Breast epithelium (tissue), 4 donors: ENCODE results near the gene DCK. TPM values are rescaled to one million over a fixed set of nuclear protein-coding genes. Genes with fewer than 3 reads are reported as not detected.

ENCODE experiments used
- DNase-seq, 2 donors: peaks; one replicate each; pipeline ENCODE4 v3.0.0-alpha.2; 2019; ENCODE audit warnings: low spot score in 2 of 2
- H3K27ac ChIP-seq, 2 donors: fragments of 200-600 bp; sonication (generic) in 1 of 2; one replicate each; pipeline ENCODE4 v1.5.1; 2016 to 2019; ENCODE audit warnings: mild to moderate bottlenecking in 1 of 2
- H3K27me3 ChIP-seq, 2 donors: fragments of 200-600 bp; sonication (generic) in 1 of 2; one replicate each; pipeline versions ENCODE4 v1.5.1 to v1.6.0; 2017 to 2019; ENCODE audit warnings: control low read depth in 1 of 2, mild to moderate bottlenecking in 1 of 2
- H3K36me3 ChIP-seq: fragments of 200-600 bp; one replicate; pipeline ENCODE4 v1.5.1; 2019
- H3K4me1 ChIP-seq, 2 donors: fragments of 200-600 bp; sonication (generic); one replicate each; pipeline ENCODE4 v1.5.1; 2016 to 2019; ENCODE audit warnings: control low read depth in 1 of 2
- H3K4me3 ChIP-seq, 3 donors: fragments of 200-600 bp; sonication (generic); 1 replicate in 2 of 3; 2 replicates in 1 of 3; pipeline ENCODE4 v1.5.1; 2016 to 2019; ENCODE audit warnings: mild to moderate bottlenecking in 3 of 3, moderate library complexity in 2 of 3
- H3K9me3 ChIP-seq, 2 donors: fragments of 200-600 bp; sonication (generic) in 1 of 2; one replicate each; pipeline ENCODE4 v1.5.1; 2016 to 2019; ENCODE audit warnings: control low read depth in 1 of 2
- POLR2A ChIP-seq: fragments of 450-650 bp; IDR thresholded peaks from one replicate; pipeline ENCODE4 v1.6.1; 2016; ENCODE audit warnings: antibody characterized with exemption, mild to moderate bottlenecking, moderate library complexity
- POLR2AphosphoS5 ChIP-seq, 3 donors: sonication (generic); formaldehyde crosslinking; IDR thresholded peaks; one replicate each; pipeline ENCODE4 v1.6.1; 2017; ENCODE audit warnings: antibody characterized with exemption in 3 of 3
- intact Hi-C: fragments of 100-400 bp; cut with DNase I; formaldehyde crosslinking; loops from one replicate; pipeline ENCODE4 v1.15.1; 2023; ENCODE audit warnings: low total_unique reads
- total RNA-seq, 3 donors: library from RNA; depleted of rRNA; stranded (reverse); fragments of >200 nt; gene quantifications; one replicate each; pipeline ENCODE4 v1.1.0, GENCODE V29; 2016
- TF ChIP-seq, protein P1 (sequence below), 3 donors: fragments of 450-650 bp; IDR thresholded peaks; one replicate each; pipeline ENCODE4 v1.5.1; 2016 to 2017; ENCODE audit warnings: antibody characterized with exemption in 3 of 3, mild to moderate bottlenecking in 3 of 3, moderate library complexity in 3 of 3

The DCK gene
- total RNA-seq, 3 donors from 2014 or later: 11.8 to 23.0 (median 17.4) TPM

DNA sequence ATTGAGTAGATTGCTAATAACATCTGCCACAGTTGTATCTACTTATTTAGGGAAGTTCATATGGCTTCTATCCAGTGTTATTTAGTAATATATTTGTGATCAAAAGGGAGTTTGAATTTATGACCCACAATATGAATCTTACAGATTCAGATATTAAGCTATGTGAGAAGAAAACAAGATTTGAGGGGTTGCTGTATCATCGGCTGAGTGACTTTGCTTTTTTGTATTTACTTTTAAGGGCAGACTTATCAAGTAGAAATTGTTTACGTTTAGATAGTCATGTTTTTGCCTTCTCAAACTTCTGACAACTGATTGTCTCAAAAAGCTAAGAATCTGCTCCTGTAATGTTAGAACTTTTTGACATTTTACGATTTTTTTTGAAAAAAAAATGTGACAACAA lies 17.2 kb upstream of the DCK start:
- Histone ChIP-seq H3K4me3 (no peak overlapping the region), H3K36me3 (no peaks in the 10 kb centered on the region), H3K27ac (no peak overlapping the region), H3K9me3 (no peaks in the 10 kb centered on the region), H3K4me1 (no peaks in the 10 kb centered on the region), H3K27me3 (no peaks in the 10 kb centered on the region)
- no peak for DNase-seq
- intact Hi-C loops: no loop called here
- TF ChIP-seq POLR2A (no peak), POLR2AphosphoS5 (IDR thresholded peaks at IDR 0.05) (no peak)
- TF ChIP-seq, protein P1, sequence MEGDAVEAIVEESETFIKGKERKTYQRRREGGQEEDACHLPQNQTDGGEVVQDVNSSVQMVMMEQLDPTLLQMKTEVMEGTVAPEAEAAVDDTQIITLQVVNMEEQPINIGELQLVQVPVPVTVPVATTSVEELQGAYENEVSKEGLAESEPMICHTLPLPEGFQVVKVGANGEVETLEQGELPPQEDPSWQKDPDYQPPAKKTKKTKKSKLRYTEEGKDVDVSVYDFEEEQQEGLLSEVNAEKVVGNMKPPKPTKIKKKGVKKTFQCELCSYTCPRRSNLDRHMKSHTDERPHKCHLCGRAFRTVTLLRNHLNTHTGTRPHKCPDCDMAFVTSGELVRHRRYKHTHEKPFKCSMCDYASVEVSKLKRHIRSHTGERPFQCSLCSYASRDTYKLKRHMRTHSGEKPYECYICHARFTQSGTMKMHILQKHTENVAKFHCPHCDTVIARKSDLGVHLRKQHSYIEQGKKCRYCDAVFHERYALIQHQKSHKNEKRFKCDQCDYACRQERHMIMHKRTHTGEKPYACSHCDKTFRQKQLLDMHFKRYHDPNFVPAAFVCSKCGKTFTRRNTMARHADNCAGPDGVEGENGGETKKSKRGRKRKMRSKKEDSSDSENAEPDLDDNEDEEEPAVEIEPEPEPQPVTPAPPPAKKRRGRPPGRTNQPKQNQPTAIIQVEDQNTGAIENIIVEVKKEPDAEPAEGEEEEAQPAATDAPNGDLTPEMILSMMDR (IDR thresholded peaks at IDR 0.05): no peak

DNA sequence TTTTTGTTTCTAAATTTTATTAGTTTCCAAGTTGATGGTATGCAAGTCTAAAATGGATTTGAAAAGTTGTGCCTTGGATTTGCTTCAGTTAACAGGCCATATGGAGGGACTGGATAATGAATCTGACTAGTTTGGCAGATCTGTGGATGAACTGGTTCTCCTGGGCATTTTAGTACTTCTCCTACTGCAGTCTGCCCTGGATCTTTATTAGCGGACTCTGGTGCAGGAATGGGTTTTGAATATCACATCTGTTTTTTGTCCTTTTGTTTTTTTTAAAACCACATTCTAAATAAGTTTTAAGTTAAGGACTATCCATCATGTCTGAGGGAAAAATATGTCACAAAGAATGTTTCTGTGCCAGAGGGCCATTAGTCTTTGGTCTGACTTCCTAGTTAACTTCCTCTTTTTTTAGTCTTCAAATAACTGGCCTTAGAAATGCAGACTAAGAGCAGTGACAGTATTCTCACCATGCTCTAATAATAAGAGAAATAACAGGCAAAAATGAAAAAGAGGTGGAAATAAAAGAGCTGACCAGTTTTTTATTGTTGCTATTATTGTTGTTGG lies 13.9 kb upstream of the DCK start:
- intact Hi-C loops: no loop called here
- TF ChIP-seq POLR2A (no peak), POLR2AphosphoS5 (IDR thresholded peaks at IDR 0.05) (no peak)
- TF ChIP-seq, protein P1 (IDR thresholded peaks at IDR 0.05): no peak
- no peak for DNase-seq
- no peaks in the 10 kb centered on the region for H3K4me1 ChIP-seq
- no peaks in the 10 kb centered on the region for H3K9me3 ChIP-seq
- no peak overlapping the region for H3K4me3 ChIP-seq
- no peaks in the 10 kb centered on the region for H3K27me3 ChIP-seq
- H3K36me3 ChIP-seq: no peaks in the 10 kb centered on the region
- H3K27ac ChIP-seq: no peak overlapping the region

DNA sequence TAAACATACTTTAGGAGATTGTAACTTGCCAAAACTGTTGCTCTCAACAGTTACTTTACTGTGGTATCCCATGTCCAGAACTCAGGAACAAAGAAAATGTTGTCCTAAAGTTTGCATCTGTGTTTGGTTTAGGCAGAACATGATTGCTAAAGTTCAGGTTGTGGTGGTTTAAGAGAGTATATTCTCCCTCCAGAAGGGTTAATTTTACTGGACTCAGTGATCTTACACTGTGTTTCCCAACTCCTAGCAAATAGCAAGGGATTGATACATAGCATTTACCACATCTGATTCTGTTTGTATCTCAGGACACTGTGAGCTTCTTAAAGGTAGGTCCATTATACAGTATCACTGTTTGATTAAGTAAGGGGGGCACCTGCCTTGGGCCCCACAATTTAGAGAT lies 13.3 kb upstream of the DCK start:
- intact Hi-C loops: no loop called here
- no peaks in the 10 kb centered on the region for H3K36me3 ChIP-seq
- no peaks in the 10 kb centered on the region for H3K27me3 ChIP-seq
- no peak for DNase-seq
- TF ChIP-seq POLR2A (no peak), POLR2AphosphoS5 (IDR thresholded peaks at IDR 0.05) (no peak)
- H3K4me3 ChIP-seq: no peak overlapping the region
- H3K9me3 ChIP-seq: no peaks in the 10 kb centered on the region
- no peaks in the 10 kb centered on the region for H3K4me1 ChIP-seq
- H3K27ac ChIP-seq: no peak overlapping the region

DNA sequence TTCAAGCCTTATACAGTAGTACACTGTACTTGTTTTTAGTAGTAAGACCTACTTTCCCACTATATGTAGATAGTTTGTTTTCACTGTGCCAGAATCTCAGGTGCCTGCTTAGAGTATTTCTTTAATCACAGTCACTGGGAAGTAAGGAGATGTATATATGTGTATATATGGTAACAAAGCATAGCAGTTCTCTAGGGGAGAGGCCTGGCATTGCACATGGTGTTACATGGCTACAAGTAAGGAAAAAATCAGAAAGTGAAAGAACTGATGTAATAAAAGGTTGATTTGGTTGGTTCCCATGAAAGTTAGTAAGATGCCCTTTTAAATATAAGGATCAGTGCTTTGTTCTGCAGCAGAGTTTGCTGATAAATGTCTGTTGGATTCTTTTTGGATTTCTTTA lies 9.3 kb upstream of the DCK start:
- Histone ChIP-seq H3K36me3 (no peaks in the 10 kb centered on the region), H3K27ac (no peak overlapping the region), H3K9me3 (no peaks in the 10 kb centered on the region), H3K4me3 (no peak overlapping the region), H3K4me1 (no peaks in the 10 kb centered on the region), H3K27me3 (no peaks in the 10 kb centered on the region)
- TF ChIP-seq, protein P1 (IDR thresholded peaks at IDR 0.05): no peak
- no peak for TF ChIP-seq POLR2AphosphoS5 (IDR thresholded peaks at IDR 0.05)
- TF ChIP-seq POLR2A: no peak
- no peak for DNase-seq
- intact Hi-C loops: no loop called here

DNA sequence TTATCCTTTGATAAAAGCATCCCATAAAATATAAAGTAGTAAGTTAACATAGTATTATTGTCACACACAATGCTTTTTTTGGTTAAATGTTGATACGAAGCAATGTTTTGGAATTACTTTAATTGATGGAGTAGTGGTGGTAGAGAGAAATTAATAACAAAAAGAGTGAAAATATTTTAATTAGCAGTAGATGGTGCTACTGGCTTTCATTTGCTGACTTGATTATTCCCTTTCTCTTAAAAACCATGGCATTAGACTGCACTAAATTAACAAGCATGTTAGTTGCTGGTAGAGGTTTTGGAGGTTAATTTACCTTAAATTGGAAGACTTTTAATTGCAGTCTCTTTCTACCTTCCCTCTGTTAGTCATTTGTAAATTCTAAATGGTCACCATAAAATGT lies 8.9 kb upstream of the DCK start:
- H3K9me3 ChIP-seq: no peaks in the 10 kb centered on the region
- no peaks in the 10 kb centered on the region for H3K36me3 ChIP-seq
- no peak for TF ChIP-seq POLR2AphosphoS5 (IDR thresholded peaks at IDR 0.05)
- TF ChIP-seq, protein P1 (IDR thresholded peaks at IDR 0.05): no peak
- no peak for TF ChIP-seq POLR2A
- no peak for DNase-seq
- H3K27me3 ChIP-seq: no peaks in the 10 kb centered on the region
- no peak overlapping the region for H3K4me3 ChIP-seq
- H3K27ac ChIP-seq: no peak overlapping the region
- no peaks in the 10 kb centered on the region for H3K4me1 ChIP-seq
- intact Hi-C loops: no loop called here

DNA sequence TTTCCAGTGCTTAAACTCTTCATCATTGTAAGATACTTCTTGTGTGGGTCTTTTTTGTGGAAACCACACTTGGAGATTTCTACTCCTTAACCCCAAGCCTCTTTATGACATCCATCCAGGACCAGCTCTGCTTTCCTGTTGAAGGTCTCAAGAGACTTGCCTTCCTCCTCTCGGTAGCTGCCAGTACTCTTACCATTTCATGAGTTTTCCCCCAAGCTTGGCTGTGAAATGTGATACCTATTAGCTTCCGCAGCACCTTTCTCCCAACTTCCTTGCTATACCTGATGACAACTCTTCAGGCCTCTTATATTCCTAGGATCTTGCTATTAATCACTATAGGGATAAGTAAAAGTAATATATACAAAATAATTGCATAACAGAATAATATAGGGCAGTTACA lies 1.9 kb upstream of the DCK start:
- H3K4me1 ChIP-seq: no peaks in the 10 kb centered on the region
- H3K9me3 ChIP-seq: no peaks in the 10 kb centered on the region
- intact Hi-C loops: no loop called here
- no peak for DNase-seq
- no peaks in the 10 kb centered on the region for H3K36me3 ChIP-seq
- H3K27me3 ChIP-seq: no peaks in the 10 kb centered on the region
- H3K4me3 ChIP-seq: no peak overlapping the region
- TF ChIP-seq POLR2A: no peak
- TF ChIP-seq, protein P1 (IDR thresholded peaks at IDR 0.05): no peak
- TF ChIP-seq POLR2AphosphoS5 (IDR thresholded peaks at IDR 0.05): no peak
- no peak overlapping the region for H3K27ac ChIP-seq
